H9 (cell line): Measurements from ENCODE around the gene PRKCA. TPM values are rescaled to one million over a fixed set of nuclear protein-coding genes. Genes with fewer than 3 reads are reported as not detected.

Experiments used
- DNase-seq: peaks from one replicate; pipeline ENCODE4 v3.0.0-alpha.2; 2017
- H2AFZ ChIP-seq: one replicate; pipeline ENCODE4 v1.6.1; 2013; ENCODE audit warnings: mild to moderate bottlenecking, low read length, control low read depth, moderate library complexity
- H2AK5ac ChIP-seq: 2 replicates; pipeline ENCODE4 v1.6.1; 2013; ENCODE audit warnings: low read length, control low read depth, mixed read lengths; ENCODE audit not compliant: insufficient read length
- H2BK120ac ChIP-seq: one replicate; pipeline ENCODE4 v1.6.1; 2013; ENCODE audit warnings: low read depth, mild to moderate bottlenecking, low read length, control low read depth, inconsistent platforms; ENCODE audit not compliant: poor library complexity, severe bottlenecking
- H2BK12ac ChIP-seq: 2 replicates; pipeline ENCODE4 v1.6.1; 2013; ENCODE audit warnings: low read length, control low read depth, mixed read lengths, low read depth; ENCODE audit not compliant: insufficient read length
- H2BK15ac ChIP-seq: 2 replicates; pipeline ENCODE4 v1.6.1; 2013; ENCODE audit warnings: low read depth, low read length, control low read depth
- H2BK20ac ChIP-seq: one replicate; pipeline ENCODE4 v1.6.1; 2013; ENCODE audit warnings: low read depth, mild to moderate bottlenecking, low read length, control low read depth, inconsistent platforms; ENCODE audit not compliant: poor library complexity, severe bottlenecking
- H2BK5ac ChIP-seq: 2 replicates; pipeline ENCODE4 v1.6.1; 2013; ENCODE audit warnings: low read length, control low read depth, mixed read lengths; ENCODE audit not compliant: insufficient read length
- H3K14ac ChIP-seq: 2 replicates; pipeline ENCODE4 v1.6.1; 2013; ENCODE audit warnings: low read length, control low read depth; ENCODE audit not compliant: insufficient read depth
- H3K18ac ChIP-seq: 2 replicates; pipeline ENCODE4 v1.6.1; 2013; ENCODE audit warnings: low read depth, mild to moderate bottlenecking, mixed read lengths, low read length, control low read depth; ENCODE audit not compliant: insufficient read length
- H3K23ac ChIP-seq: 2 replicates; pipeline ENCODE4 v1.6.1; 2013; ENCODE audit warnings: low read length, control low read depth, mixed read lengths, low read depth; ENCODE audit not compliant: insufficient read length
- H3K23me2 ChIP-seq: 2 replicates; pipeline ENCODE4 v1.6.1; 2013; ENCODE audit warnings: low read depth, mild to moderate bottlenecking, mixed read lengths, low read length, control low read depth; ENCODE audit not compliant: insufficient read length, poor library complexity, severe bottlenecking
- H3K27ac ChIP-seq: 2 replicates; pipeline ENCODE4 v1.5.1; 2013; ENCODE audit warnings: low read length, control low read depth, mixed read lengths, low read depth; ENCODE audit not compliant: insufficient read length
- H3K27me3 ChIP-seq: 2 replicates; pipeline ENCODE4 v1.6.1; 2013; ENCODE audit warnings: low read length, control low read depth, inconsistent platforms; ENCODE audit not compliant: insufficient read depth
- H3K4ac ChIP-seq: 2 replicates; pipeline ENCODE4 v1.6.1; 2013; ENCODE audit warnings: low read depth, mild to moderate bottlenecking, control low read depth, inconsistent platforms, low read length, moderate library complexity
- H3K4me1 ChIP-seq: 2 replicates; pipeline ENCODE4 v1.6.1; 2013; ENCODE audit warnings: low read length, control low read depth, inconsistent platforms; ENCODE audit not compliant: insufficient read depth
- H3K4me2 ChIP-seq: 2 replicates; pipeline ENCODE4 v1.6.1; 2013; ENCODE audit warnings: low read length, control low read depth, mixed read lengths; ENCODE audit not compliant: insufficient read length, insufficient read depth
- H3K56ac ChIP-seq: 2 replicates; pipeline ENCODE4 v1.6.1; 2013; ENCODE audit warnings: low read depth, mild to moderate bottlenecking, mixed read lengths, low read length, control low read depth; ENCODE audit not compliant: insufficient read length
- H3K79me1 ChIP-seq: 2 replicates; pipeline ENCODE4 v1.6.1; 2013; ENCODE audit warnings: low read depth, mild to moderate bottlenecking, moderate library complexity, low read length, control low read depth, inconsistent platforms; ENCODE audit not compliant: insufficient read depth, poor library complexity, severe bottlenecking
- H3K79me2 ChIP-seq: 2 replicates; pipeline ENCODE4 v1.6.1; 2013; ENCODE audit warnings: low read length, control low read depth, inconsistent platforms; ENCODE audit not compliant: insufficient read depth
- H3K9ac ChIP-seq: 2 replicates; pipeline ENCODE4 v1.6.1; 2013; ENCODE audit warnings: low read length, control low read depth, mixed read lengths; ENCODE audit not compliant: insufficient read length; ENCODE audit errors: extremely low read depth
- H3K9me3 ChIP-seq: one replicate; pipeline ENCODE4 v1.6.1; 2013; ENCODE audit warnings: low read depth, low read length, inconsistent platforms; ENCODE audit not compliant: control insufficient read depth
- H3T11ph ChIP-seq: one replicate; pipeline ENCODE4 v1.6.1; 2013; ENCODE audit warnings: mild to moderate bottlenecking, low read length, control low read depth, inconsistent platforms
- H4K20me1 ChIP-seq: one replicate; pipeline ENCODE4 v1.6.1; 2013; ENCODE audit not compliant: control insufficient read depth, insufficient read length, insufficient read depth
- H4K5ac ChIP-seq: 2 replicates; pipeline ENCODE4 v1.6.1; 2013; ENCODE audit warnings: low read depth, mild to moderate bottlenecking, mixed read lengths, low read length, control low read depth; ENCODE audit not compliant: insufficient read length
- H4K8ac ChIP-seq: replicated peaks from 2 replicates; pipeline ENCODE4 v1.6.1; 2013; ENCODE audit warnings: low read length, control low read depth, mixed read lengths, low read depth; ENCODE audit not compliant: insufficient read length
- H4K91ac ChIP-seq: 2 replicates; pipeline ENCODE4 v1.6.1; 2013; ENCODE audit warnings: low read depth, mild to moderate bottlenecking, moderate library complexity, mixed read lengths, low read length, control low read depth; ENCODE audit not compliant: insufficient read length
- H3K27ac Mint-ChIP-seq, 3 experiments: 2 replicates in 2 of 3; 3 replicates in 1 of 3; pipeline ENCODE4 v1.8.0; 2020 to 2021; ENCODE audit warnings: mixed read lengths in 3 of 3, mild to moderate bottlenecking in 1 of 3, moderate library complexity in 1 of 3
- H3K27me3 Mint-ChIP-seq: 2 replicates; pipeline ENCODE4 v1.8.0; 2021; ENCODE audit warnings: low read depth, mild to moderate bottlenecking, moderate library complexity, mixed read lengths
- H3K36me3 Mint-ChIP-seq, 3 experiments: 2 replicates in 2 of 3; 3 replicates in 1 of 3; pipeline ENCODE4 v1.8.0; 2020 to 2021; ENCODE audit warnings: low read depth in 3 of 3, mixed read lengths in 3 of 3; ENCODE audit not compliant: insufficient read depth in 1 of 3
- H3K4me1 Mint-ChIP-seq, 2 experiments: 2 replicates each; pipeline ENCODE4 v1.8.0; 2020; ENCODE audit warnings: mixed read lengths in 2 of 2
- H3K4me3 Mint-ChIP-seq, 2 experiments: 2 replicates in 1 of 2; 3 replicates in 1 of 2; pipeline ENCODE4 v1.8.0; 2020 to 2021; ENCODE audit warnings: mild to moderate bottlenecking in 2 of 2, mixed read lengths in 2 of 2, moderate library complexity in 1 of 2
- H3K9me3 Mint-ChIP-seq, 2 experiments: 2 replicates in 1 of 2; 3 replicates in 1 of 2; pipeline ENCODE4 v1.8.0; 2020; ENCODE audit warnings: mild to moderate bottlenecking in 2 of 2, mixed read lengths in 2 of 2, moderate library complexity in 1 of 2
- whole genome bisulfite sequencing: extraction: QIAGEN DNeasy Blood & Tissue Kit; methylation state at CpG from one replicate; pipeline ENCODE4 v1.1.7; 2013; ENCODE audit warnings: missing lambda C conversion rate, low lambda C conversion rate, mixed read lengths; ENCODE audit not compliant: insufficient read length; ENCODE audit errors: extremely low coverage; 5-methylcytosine and 5-hydroxymethylcytosine counted together
- total RNA-seq: library from RNA; stranded (reverse); gene quantifications from 2 replicates; pipeline ENCODE4 v1.2.1, GENCODE V29; 2021
- TF ChIP-seq, protein P1 (sequence below): fragments of 200-600 bp; sonication (generic); conservative IDR thresholded peaks from 3 replicates; pipeline ENCODE4 v1.8.0; 2021; ENCODE audit warnings: antibody characterized with exemption, mild to moderate bottlenecking

The PRKCA gene
- total RNA-seq, 1 experiment from 2014 or later, result 10.5 TPM

DNA sequence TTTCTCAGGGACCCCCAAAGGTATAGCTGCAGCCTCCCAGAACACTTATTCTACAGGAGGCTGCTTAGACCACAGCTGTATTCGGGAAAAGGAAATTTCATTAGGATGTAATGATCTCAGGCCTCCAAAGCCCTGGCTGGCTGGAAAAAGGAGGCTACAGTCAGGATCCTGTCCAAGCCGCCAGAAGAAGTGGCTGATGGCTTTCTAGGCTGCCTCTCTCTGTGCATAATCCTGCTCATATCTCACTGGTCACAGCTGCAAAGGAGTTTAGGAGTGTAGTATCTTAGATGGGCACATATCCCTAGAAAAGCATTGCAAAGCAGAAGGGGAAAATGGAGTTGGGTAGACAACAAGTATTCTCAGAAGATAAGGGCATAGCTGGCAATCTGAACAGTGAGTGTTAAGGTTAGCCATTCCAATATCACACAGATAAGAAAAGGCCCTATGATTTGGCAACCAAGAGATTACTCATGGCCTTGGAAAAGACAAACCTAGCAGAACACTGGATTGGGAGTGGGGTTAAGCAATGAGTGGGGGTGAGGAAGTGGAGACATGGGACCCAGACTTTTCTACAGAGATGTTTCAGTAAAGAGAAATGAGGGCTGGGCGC lies 26.0 kb upstream of the PRKCA start:
- Mint-ChIP-seq H3K27me3 (no peaks in the 10 kb centered on the region), H3K27ac (peak overlapping the region in 1 of 3 experiments; percentile 37; a peak in 1 of 7 replicates), H3K4me3 (no peak overlapping the region), H3K36me3 (peaks cover 0 to 5% (median 0%) of the 10 kb centered on the region in 3 experiments; a peak in 1 of 7 replicates), H3K4me1 (no peaks in the 10 kb centered on the region), H3K9me3 (peaks cover 3 to 6% of the 10 kb centered on the region in 2 experiments; a peak in 3 of 5 replicates)
- Histone ChIP-seq H3K79me1 (no peaks in the 10 kb centered on the region), H2BK12ac (no peak overlapping the region), H3K4me1 (no peaks in the 10 kb centered on the region), H3K14ac (no peak overlapping the region), H2AFZ (no peak overlapping the region), H3T11ph (no peak overlapping the region), H2BK15ac (no peak overlapping the region), H4K5ac (no peak overlapping the region), H2AK5ac (no peak overlapping the region), H3K79me2 (no peaks in the 10 kb centered on the region), H4K8ac (no peak overlapping the region), H3K23ac (no peak overlapping the region), H4K91ac (no peak overlapping the region), H2BK20ac (no peak overlapping the region), H2BK5ac (no peak overlapping the region), H3K27ac (no peak overlapping the region), H3K23me2 (no peaks in the 10 kb centered on the region), H2BK120ac (no peak overlapping the region), H3K4ac (no peak overlapping the region), H3K9me3 (no peaks in the 10 kb centered on the region), H3K56ac (no peak overlapping the region), H3K9ac (no peak overlapping the region), H3K27me3 (no peaks in the 10 kb centered on the region), H3K18ac (no peak overlapping the region), H4K20me1 (no peaks in the 10 kb centered on the region), H3K4me2 (no peak overlapping the region)
- no peak for DNase-seq
- WGBS, result no CpG with 5 or more reads among the region's 3 CpGs
- TF ChIP-seq, protein P1, sequence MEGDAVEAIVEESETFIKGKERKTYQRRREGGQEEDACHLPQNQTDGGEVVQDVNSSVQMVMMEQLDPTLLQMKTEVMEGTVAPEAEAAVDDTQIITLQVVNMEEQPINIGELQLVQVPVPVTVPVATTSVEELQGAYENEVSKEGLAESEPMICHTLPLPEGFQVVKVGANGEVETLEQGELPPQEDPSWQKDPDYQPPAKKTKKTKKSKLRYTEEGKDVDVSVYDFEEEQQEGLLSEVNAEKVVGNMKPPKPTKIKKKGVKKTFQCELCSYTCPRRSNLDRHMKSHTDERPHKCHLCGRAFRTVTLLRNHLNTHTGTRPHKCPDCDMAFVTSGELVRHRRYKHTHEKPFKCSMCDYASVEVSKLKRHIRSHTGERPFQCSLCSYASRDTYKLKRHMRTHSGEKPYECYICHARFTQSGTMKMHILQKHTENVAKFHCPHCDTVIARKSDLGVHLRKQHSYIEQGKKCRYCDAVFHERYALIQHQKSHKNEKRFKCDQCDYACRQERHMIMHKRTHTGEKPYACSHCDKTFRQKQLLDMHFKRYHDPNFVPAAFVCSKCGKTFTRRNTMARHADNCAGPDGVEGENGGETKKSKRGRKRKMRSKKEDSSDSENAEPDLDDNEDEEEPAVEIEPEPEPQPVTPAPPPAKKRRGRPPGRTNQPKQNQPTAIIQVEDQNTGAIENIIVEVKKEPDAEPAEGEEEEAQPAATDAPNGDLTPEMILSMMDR, result no peak
